Sigmoid colon (tissue), 7 donors: ENCODE measurements around the gene TMEM141. TPM values are rescaled to one million over a fixed set of nuclear protein-coding genes. Genes with fewer than 3 reads are reported as not detected.
"Not testable (repeated sequence)": the region's sequence is repeated elsewhere in the genome, so short reads cannot be mapped to it uniquely, and the experiment has no call there.

Experiments
- DNase-seq: peaks from one replicate; pipeline ENCODE4 v3.0.0-alpha.2; 2019
- H3K27ac ChIP-seq, 4 donors: fragments of 200-600 bp; sonication (generic); one replicate each; pipeline ENCODE4 v1.5.1; 2016 to 2019; ENCODE audit warnings: mild to moderate bottlenecking in 1 of 4
- H3K27me3 ChIP-seq, 3 donors: fragments of 200-600 bp; sonication (generic); one replicate each; pipeline ENCODE4 v1.5.1; 2019; ENCODE audit warnings: mild to moderate bottlenecking in 1 of 3
- H3K36me3 ChIP-seq, 4 donors: fragments of 200-600 bp; sonication (generic); one replicate each; pipeline ENCODE4 v1.5.1; 2016 to 2019
- H3K4me1 ChIP-seq, 4 donors: fragments of 200-600 bp; sonication (generic); one replicate each; pipeline ENCODE4 v1.5.1; 2017 to 2019
- H3K4me3 ChIP-seq, 4 donors: fragments of 200-600 bp; sonication (generic); one replicate each; pipeline ENCODE4 v1.5.1; 2017 to 2019; ENCODE audit warnings: mild to moderate bottlenecking in 2 of 4, moderate library complexity in 1 of 4
- H3K9me3 ChIP-seq, 4 donors: fragments of 200-600 bp in 3 of 4; sonication (generic) in 3 of 4; one replicate each; pipeline versions ENCODE4 v1.5.1 to v1.6.1; 2013 to 2019
- EP300 ChIP-seq, 4 donors: sonication (generic); formaldehyde crosslinking; IDR thresholded peaks; one replicate each; pipeline ENCODE4 v1.6.1; 2017; ENCODE audit warnings: antibody characterized with exemption in 4 of 4
- POLR2A ChIP-seq, 2 donors: fragments of 450-650 bp; IDR thresholded peaks; one replicate each; pipeline ENCODE4 v1.6.1; 2016; ENCODE audit warnings: antibody characterized with exemption in 2 of 2, mild to moderate bottlenecking in 2 of 2, moderate library complexity in 2 of 2
- POLR2AphosphoS5 ChIP-seq, 4 donors: sonication (generic); formaldehyde crosslinking; IDR thresholded peaks; one replicate each; pipeline ENCODE4 v1.6.1; 2017; ENCODE audit warnings: antibody characterized with exemption in 4 of 4
- WGBS, 2 donors: extraction: QIAGEN DNeasy Blood & Tissue Kit; methylation state at CpG; one replicate each; pipeline ENCODE4 v1.1.7; 2013; 5-methylcytosine and 5-hydroxymethylcytosine counted together
- intact Hi-C: fragments of 100-400 bp; cut with DNase I; formaldehyde crosslinking; loops from one replicate; pipeline ENCODE4 v1.15.1; 2023
- polyA plus RNA-seq, 3 donors: library from polyadenylated mRNA; stranded (reverse); fragments of 200-250 nt; gene quantifications; one replicate each; pipeline ENCODE4 v1.2.3, GENCODE V29; 2013
- total RNA-seq, 4 donors: library from RNA; depleted of rRNA; stranded (reverse); fragments of >200 nt; gene quantifications; one replicate each; pipeline ENCODE4 v1.1.0, GENCODE V29; 2016
- TF ChIP-seq, protein P1 (sequence below), 4 experiments: fragments of 450-650 bp in 3 of 4; fragments of 200-600 bp in 1 of 4; IDR thresholded peaks; one replicate each; pipeline ENCODE4 v1.5.1; 2016 to 2019; ENCODE audit warnings: antibody characterized with exemption in 4 of 4, mild to moderate bottlenecking in 3 of 4, moderate library complexity in 2 of 4
- donor health status: healthy with polysubstance abuse.
- donor health status: Bipolar disorder and iron deficiency.
- donor health status: healthy.

Gene TMEM141
- total and polyA plus RNA-seq, 7 donors, result 37.5 to 629 (median 84.7) TPM

DNA sequence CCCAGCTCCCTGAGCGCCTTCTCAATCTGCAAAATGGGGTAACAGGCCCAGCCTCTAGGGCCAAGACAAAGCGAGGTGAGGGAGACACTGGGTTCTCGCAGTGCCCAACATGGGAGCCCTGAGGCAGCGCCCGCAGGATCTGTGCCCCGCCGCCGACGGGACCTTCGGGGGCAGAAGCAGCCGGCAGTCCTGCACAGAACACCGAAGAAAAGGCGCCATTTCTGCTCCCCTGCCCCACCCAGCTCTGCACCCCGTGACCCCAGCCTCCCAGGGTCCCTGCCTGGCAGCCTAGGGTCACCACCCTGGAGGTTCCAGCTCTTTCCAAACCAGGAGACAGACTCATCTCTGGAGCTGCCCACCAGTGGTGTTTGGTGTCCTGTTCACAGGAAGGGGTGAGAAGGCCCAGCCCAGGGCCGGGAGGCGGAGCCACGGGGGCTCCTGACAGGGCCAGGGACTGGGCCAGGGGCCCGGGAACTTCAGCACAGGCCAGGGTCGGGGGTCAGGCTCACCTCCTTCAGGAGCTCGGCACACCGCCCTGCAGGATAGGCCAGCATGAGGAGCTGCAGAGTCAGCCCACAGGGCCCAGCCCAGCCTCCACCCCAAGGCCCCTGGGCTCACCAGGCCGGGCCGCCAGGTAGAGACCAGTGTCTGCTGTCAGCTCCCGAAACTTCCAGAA, 36.4 kb upstream of the TMEM141 start:
- Histone ChIP-seq H3K4me3 (no peak overlapping the region), H3K27me3 (peaks cover 0 to 8% (median 0%) of the 10 kb centered on the region in 3 donors), H3K4me1 (no peaks in the 10 kb centered on the region), H3K9me3 (peaks cover 0 to 5% (median 0%) of the 10 kb centered on the region in 4 donors), H3K27ac (no peak overlapping the region), H3K36me3 (no peaks in the 10 kb centered on the region)
- WGBS, 2 donors, result 81 to 82% methylated on average over 24 of the region's 24 CpGs
- intact Hi-C loops, result no loop called here
- TF ChIP-seq, protein P1, sequence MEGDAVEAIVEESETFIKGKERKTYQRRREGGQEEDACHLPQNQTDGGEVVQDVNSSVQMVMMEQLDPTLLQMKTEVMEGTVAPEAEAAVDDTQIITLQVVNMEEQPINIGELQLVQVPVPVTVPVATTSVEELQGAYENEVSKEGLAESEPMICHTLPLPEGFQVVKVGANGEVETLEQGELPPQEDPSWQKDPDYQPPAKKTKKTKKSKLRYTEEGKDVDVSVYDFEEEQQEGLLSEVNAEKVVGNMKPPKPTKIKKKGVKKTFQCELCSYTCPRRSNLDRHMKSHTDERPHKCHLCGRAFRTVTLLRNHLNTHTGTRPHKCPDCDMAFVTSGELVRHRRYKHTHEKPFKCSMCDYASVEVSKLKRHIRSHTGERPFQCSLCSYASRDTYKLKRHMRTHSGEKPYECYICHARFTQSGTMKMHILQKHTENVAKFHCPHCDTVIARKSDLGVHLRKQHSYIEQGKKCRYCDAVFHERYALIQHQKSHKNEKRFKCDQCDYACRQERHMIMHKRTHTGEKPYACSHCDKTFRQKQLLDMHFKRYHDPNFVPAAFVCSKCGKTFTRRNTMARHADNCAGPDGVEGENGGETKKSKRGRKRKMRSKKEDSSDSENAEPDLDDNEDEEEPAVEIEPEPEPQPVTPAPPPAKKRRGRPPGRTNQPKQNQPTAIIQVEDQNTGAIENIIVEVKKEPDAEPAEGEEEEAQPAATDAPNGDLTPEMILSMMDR (IDR thresholded peaks at IDR 0.05), result no peak
- TF ChIP-seq EP300 (IDR thresholded peaks at IDR 0.05) (no peak), POLR2A (IDR thresholded peaks at IDR 0.05) (no peak), POLR2AphosphoS5 (IDR thresholded peaks at IDR 0.05) (no peak)
- no peak for DNase-seq

DNA sequence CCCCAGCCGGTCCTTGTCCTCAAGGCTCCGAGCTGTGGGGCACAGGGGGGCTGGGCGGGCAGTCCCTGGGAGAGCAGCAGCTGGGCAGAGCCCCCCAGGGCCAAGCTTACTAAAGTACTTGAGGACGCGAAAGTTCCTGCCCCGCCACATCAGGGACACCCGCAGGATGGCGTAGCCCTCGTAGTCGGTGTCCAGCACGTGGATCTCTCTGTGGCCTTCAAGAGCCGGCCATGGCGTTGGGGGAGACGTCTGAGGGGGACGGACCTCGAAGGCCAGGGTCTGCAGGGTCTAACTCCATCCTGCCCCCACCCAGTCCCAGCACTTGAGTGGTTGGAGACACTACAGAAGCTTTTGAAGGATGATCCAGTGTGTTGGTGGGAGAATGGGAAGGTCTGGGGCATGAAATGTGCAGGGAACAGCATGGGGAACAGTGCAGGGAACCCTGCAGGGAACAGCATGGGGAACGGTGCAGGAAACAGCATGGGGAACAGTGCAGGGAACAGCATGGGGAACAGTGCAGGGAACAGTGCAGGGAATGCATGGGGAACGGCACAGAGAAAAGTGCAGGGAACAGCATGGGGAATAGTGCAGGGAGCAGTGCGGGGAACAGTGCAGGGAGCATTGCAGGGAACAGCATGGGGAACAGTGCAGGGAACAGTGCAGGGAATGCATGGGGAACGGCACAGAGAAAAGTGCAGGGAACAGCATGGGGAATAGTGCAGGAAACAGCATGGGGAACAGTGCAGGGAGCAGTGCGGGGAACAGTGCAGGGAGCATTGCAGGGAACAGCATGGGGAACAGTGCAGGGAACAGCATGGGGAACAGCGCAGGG, 35.6 kb upstream of the TMEM141 start:
- H3K9me3 ChIP-seq, H3K4me3 ChIP-seq, intact Hi-C loops, H3K4me1 ChIP-seq, H3K36me3 ChIP-seq, H3K27ac ChIP-seq: not testable (repeated sequence)
- 91 to 92% methylated on average over 22 of the region's 22 CpGs for WGBS, 2 donors
- peaks cover 0 to 15% (median 0%) of the 10 kb centered on the region in 3 donors for H3K27me3 ChIP-seq
- peak; percentile 48 for DNase-seq

DNA sequence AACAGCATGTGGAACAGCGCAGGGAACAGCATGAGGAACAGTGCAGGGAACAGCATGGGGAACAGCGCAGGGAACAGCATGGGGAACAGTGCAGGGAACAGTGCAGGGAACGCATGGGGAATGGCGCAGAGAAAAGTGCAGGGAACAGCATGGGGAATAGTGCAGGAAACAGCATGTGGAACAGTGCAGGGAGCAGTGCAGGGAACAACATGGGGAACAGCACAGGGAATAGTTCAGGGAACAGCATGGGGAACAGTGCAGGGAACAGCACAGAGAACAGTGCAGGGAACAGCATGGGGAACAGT, 35.1 kb upstream of the TMEM141 start:
- WGBS, 2 donors, result 96 to 97% methylated on average over 4 of the region's 4 CpGs
- no peaks in the 10 kb centered on the region for H3K36me3 ChIP-seq
- intact Hi-C loops, result no loop called here
- H3K27me3 ChIP-seq, result peaks cover 0 to 19% (median 0%) of the 10 kb centered on the region in 3 donors
- peaks cover 0 to 3% (median 0%) of the 10 kb centered on the region in 4 donors for H3K4me1 ChIP-seq
- no peak for DNase-seq
- H3K27ac ChIP-seq, result no peak overlapping the region
- no peak for TF ChIP-seq EP300 (IDR thresholded peaks at IDR 0.05)
- TF ChIP-seq POLR2A (IDR thresholded peaks at IDR 0.05), result no peak
- TF ChIP-seq POLR2AphosphoS5 (IDR thresholded peaks at IDR 0.05), result no peak
- TF ChIP-seq, protein P1 (IDR thresholded peaks at IDR 0.05), result no peak
- H3K9me3 ChIP-seq, result peaks cover 0 to 5% (median 0%) of the 10 kb centered on the region in 4 donors
- H3K4me3 ChIP-seq, result no peak overlapping the region

DNA sequence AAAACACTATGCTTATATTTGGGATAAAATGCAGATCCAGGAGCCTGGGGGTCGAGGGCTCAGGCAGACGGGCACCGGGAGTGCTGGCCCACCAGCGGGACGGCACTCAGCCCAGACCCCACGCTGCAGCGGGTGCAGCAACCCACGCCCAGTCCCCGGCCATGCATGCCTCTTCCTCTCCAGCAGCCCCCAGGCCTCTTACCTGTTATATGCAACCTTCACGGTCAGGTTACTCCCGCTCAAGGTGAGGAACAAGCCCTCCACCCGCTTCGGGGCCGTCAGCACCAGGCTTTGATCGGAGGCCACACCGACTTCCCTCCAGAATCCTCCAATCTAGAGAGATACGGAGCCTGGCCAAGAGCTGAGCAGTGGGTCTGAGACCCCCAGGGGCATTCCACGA, 34.3 kb upstream of the TMEM141 start:
- intact Hi-C loops, result no loop called here
- WGBS, 2 donors, result 92 to 94% methylated on average over 18 of the region's 18 CpGs
- peaks cover 0 to 5% (median 0%) of the 10 kb centered on the region in 4 donors for H3K9me3 ChIP-seq
- peak; percentile 27 for DNase-seq
- no peaks in the 10 kb centered on the region for H3K36me3 ChIP-seq
- TF ChIP-seq EP300 (IDR thresholded peaks at IDR 0.05) (no peak), POLR2AphosphoS5 (IDR thresholded peaks at IDR 0.05) (no peak), POLR2A (IDR thresholded peaks at IDR 0.05) (no peak)
- TF ChIP-seq, protein P1 (IDR thresholded peaks at IDR 0.05), result no peak
- H3K4me3 ChIP-seq, result no peak overlapping the region
- peaks cover 0 to 21% (median under 1%) of the 10 kb centered on the region in 3 donors for H3K27me3 ChIP-seq
- peaks cover 0 to 3% (median 0%) of the 10 kb centered on the region in 4 donors for H3K4me1 ChIP-seq
- H3K27ac ChIP-seq, result no peak overlapping the region

DNA sequence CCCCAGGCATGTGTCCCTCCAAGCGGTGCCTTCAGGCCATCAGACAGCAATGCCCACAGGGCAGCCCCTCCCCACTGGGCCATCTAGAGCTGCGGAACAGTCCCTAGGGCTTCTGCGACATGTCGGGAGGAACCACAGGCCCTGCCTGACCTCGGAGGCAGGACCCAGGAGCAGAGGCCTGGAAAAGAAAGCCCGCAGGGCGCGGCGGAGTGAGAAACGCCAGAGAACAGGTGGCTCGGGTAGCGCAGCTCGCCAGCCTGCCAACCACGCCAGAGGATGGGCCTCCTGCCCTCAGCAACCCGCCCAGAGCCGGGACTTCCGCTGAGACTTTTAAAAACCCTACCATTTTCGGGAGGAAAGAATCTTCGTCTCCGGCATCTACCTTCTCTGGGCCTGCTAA, 33.8 kb upstream of the TMEM141 start:
- TF ChIP-seq POLR2AphosphoS5 (IDR thresholded peaks at IDR 0.05) (no peak), POLR2A (IDR thresholded peaks at IDR 0.05) (no peak), EP300 (IDR thresholded peaks at IDR 0.05) (no peak)
- TF ChIP-seq, protein P1 (IDR thresholded peaks at IDR 0.05), result no peak
- peaks cover 0 to 3% (median 0%) of the 10 kb centered on the region in 4 donors for H3K4me1 ChIP-seq
- intact Hi-C loops, result no loop called here
- 83 to 88% methylated on average over 20 of the region's 20 CpGs for WGBS, 2 donors
- no peaks in the 10 kb centered on the region for H3K36me3 ChIP-seq
- H3K27me3 ChIP-seq, result peaks cover under 1 to 26% (median 3%) of the 10 kb centered on the region in 3 donors
- peaks cover 0 to under 1% (median 0%) of the 10 kb centered on the region in 4 donors for H3K9me3 ChIP-seq
- H3K27ac ChIP-seq, result no peak overlapping the region
- DNase-seq, result peak; percentile 30
- H3K4me3 ChIP-seq, result no peak overlapping the region
